AML-193 (cell line): Measurements from ENCODE around the gene MACO1.

Source experiments
- DNase-seq, 2 experiments: peaks; one replicate each; lab custom pipeline; 2025; lab: John Stamatoyannopoulos, UW

Gene MACO1

DNA sequence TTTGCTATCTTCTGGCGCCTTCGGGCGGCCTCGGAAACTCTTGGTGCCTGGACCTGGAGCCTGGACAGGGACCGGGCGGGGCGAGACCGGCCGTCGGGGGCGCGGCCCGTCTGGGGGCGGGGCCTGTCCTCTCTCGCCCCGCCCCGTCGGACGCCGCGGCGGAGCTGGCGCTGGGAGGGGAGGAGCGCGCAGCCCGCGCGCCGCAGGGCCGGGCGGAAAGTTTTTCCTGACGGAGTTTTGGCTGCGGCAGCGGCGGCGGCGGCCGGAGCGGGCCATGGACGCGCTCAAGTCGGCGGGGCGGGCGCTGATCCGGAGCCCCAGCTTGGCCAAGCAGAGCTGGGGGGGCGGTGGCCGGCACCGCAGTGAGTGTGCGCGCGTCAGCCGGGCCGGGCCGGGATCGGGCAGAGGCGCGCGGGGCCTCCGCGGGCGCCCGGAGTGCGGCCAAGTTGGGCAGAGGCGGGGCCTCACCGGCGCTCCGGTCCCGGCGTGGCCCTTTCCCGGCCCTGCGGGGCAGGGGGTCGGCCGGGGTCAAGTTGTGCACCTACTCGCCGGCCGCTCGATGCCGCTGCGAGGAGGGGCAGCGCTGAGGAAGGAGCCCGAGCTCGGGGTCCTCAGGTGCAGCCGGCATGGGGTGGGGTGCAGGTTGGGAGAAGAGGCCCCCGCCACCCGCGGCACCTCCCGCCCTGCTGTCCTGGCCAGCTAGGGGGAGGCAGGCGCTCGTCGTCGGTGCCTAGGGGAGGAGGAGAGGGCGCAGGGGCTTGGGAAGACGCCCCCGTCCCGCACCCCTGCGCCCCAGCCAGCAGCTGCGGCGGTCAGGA is 112.9 kb downstream of the MACO1 start, which contains the start of gene LDLRAP1:
Gene LDLRAP1 (plus strand): TSS at position 182 of the 818 bp plus-strand sequence. CDS start 93 bp downstream, at position 275.
- DNase-seq: peak; percentile 5 to 23

DNA sequence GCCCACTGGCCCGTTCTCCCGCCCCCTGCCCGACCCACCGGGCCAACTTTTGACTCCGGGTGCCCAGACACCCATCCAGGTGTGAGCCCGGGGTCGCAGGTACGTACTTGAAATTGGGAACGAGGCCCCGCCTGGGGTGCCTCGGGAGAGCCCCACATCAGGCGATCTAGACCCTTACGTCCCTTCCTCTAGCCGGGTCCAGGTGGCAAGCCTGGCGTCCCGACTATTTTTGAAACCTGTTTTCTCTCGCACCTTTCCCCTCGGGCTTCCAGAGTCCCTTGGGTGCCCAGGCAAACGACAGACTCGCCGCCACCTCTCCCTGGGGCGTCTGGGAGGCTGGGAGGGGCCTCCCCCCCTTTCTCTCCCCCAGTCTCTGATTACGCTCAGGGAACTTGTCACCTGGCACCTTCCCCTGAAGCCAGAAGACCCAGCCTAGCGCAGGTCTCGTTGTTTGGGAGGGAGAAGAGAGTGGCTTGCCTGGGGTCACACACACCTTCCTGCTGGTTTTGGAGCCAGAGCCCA is 113.6 kb downstream of the MACO1 start:
- DNase-seq: no peak

DNA sequence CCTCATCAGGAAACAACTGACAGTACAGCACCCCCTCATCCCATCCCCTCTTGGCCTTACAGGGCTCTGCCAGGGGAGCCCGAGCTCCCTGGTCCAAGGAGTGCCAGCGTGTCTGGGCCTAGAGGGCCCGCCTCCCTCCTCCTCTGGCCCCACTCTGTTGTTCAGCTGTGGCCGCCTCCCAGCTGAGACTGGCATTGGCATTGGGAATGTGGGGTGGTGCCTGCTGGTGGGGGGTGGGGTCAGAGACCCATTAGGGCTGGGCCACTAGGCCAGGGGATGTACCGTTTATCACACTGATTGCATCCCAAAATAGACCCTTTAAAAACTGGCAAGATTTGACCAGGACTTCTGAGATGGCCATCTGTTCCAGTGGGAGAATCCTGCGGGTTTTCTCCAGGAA is 114.1 kb downstream of the MACO1 start:
- no peak for DNase-seq

DNA sequence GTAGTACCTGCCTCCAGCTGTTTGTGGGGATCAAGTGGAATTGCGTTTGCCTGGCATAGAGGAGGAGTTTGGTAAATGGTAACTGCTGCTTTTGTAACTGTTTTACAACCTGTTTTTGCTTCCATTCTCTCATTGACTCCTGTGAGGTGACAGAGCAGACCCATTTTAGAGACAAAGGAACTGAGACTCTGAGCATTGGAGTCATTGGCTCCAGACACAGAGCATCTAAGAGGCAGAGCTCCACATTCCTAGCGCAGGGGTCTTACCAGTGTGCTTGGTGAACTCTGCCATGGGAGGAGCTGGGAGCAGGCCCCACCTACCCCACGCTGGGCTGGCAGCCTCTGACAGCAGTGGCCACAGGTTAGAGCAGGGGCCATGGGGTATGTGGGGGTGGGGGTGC is 115.1 kb downstream of the MACO1 start:
- no peak for DNase-seq

DNA sequence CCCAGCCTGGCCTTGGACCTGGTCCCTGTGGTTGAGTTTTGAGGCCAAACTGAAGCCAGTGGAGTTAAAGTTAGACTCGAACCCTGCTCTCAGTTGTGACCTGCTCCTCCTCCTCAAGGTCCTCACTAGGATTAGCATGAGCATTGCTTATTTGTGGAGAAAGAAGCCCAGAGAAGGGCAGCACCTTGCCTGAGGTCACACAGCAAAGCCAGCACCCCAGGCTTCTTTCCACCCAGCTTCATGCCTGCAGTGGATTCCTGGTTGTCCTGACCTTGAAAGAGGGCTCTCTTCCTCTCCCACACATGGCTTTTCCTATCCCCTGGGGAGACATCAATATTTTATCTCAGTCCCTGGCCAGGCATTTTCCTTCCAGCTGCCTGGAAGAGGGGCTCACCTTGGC is 115.5 kb downstream of the MACO1 start:
- DNase-seq: no peak

DNA sequence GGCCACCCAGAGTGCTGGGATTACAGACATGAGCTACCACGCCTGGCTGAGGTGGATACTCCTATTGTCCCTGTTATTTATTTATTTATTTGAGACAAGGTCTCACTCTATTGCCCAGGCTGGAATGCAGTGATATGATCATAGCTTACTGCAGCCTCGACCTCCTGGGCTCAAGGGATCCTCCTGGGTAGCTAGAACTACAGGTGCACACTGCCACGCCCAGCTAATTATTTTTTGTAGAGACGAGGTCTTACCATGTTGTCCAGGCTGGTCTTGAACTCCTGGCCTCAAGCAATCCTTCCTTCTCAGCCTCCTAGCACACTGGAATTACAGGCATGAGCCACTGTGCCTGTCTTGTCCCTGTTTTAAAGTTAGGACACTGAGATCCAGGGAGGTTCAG is 117.9 kb downstream of the MACO1 start:
- DNase-seq: no peak

DNA sequence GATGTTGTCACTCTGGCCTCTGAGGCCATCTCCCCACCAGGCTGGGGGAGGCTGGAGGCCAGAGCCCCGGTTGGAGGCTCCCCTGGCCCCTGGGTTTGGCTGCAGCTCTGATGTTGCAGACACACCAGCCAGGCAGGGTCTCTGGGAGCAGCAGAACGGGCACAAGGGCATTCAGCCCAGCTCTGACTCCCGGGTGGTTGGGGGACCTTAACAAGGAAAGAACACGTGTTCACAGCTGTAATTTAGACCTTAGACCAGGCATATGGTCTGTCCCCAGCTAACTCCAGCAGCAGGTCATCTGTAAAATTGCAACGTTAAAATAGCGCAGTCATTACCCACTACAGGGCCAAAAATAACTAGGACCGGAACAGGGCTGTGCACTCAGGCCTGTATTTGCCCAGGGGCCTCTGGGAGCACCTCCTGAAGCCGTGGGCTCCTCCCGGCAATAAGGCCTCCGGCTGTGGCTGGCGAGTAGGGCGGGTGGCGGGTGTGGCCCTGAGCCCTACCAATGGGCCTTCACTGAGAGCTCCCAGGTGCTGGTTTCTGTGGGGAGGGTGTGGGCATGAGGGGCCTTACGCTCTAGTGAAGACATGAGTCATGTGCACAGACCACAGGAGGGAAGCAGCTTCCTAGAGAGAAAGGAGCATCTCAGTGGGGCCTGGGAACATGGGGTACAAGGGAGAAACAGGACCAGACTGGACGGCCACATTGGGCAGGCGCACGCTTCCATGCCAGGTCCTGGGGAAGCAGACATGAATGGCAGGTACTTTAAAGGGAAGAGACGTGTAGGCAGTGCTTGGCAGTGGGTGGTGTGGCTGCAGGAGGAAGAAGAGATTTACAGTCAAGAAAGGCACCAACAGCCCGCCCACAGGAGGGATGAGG is 118.8 kb downstream of the MACO1 start:
- DNase-seq: peak; percentile 68 to 76
